SK-N-SH (cell line): ENCODE results near the gene EPB41L2.

Experiments used
- ELF1 ChIP-seq: IDR thresholded peaks from 2 replicates; pipeline ENCODE4 v1.4.0; 2012
- EZH2phosphoT487 ChIP-seq: fragments of 200-600 bp; sonication (generic); IDR thresholded peaks from 2 replicates; pipeline ENCODE4 v1.6.1; 2017; ENCODE audit warnings: low read depth, mixed run types, mild to moderate bottlenecking, antibody characterized with exemption, moderate library complexity, borderline replicate concordance
- FOXJ3 ChIP-seq: sonication (generic); formaldehyde crosslinking; IDR thresholded peaks from 2 replicates; pipeline ENCODE4 v1.5.1; 2020; ENCODE audit warnings: mild to moderate bottlenecking, missing genetic modification reagents
- FOXM1 ChIP-seq: IDR thresholded peaks from 2 replicates; pipeline ENCODE4 v1.4.0; 2012; ENCODE audit warnings: low read depth, mild to moderate bottlenecking
- GABPA ChIP-seq: IDR thresholded peaks from 2 replicates; pipeline ENCODE4 v1.4.0; 2012; ENCODE audit warnings: low read depth, mild to moderate bottlenecking
- POLR2AphosphoS5 ChIP-seq: IDR thresholded peaks from 2 replicates; pipeline ENCODE4 v1.6.1; 2012; ENCODE audit warnings: low read depth, low read length
- RAD21 ChIP-seq: IDR thresholded peaks from 2 replicates; pipeline ENCODE4 v1.6.1; 2012; ENCODE audit warnings: mild to moderate bottlenecking, low read length
- RFX5 ChIP-seq: IDR thresholded peaks from 2 replicates; pipeline ENCODE4 v1.6.1; 2012; ENCODE audit warnings: mild to moderate bottlenecking, improper control_type of control experiment, low read length
- SIN3A ChIP-seq: IDR thresholded peaks from 2 replicates; pipeline ENCODE4 v1.6.1; 2012; ENCODE audit warnings: low read depth, mild to moderate bottlenecking, low read length, moderate library complexity, borderline replicate concordance
- TF ChIP-seq, protein P1 (sequence below): fragments of 200-600 bp; sonication (generic); IDR thresholded peaks from 2 replicates; pipeline ENCODE4 v1.6.1; 2017; ENCODE audit warnings: antibody characterized with exemption, mild to moderate bottlenecking, moderate library complexity
- TF ChIP-seq, protein P2 (sequence below): IDR thresholded peaks from 2 replicates; pipeline ENCODE4 v1.4.0; 2012; ENCODE audit warnings: low read depth
- TF ChIP-seq, protein P3 (sequence below): IDR thresholded peaks from 2 replicates; pipeline ENCODE4 v1.4.0; 2012; ENCODE audit warnings: low read depth, borderline replicate concordance

DNA sequence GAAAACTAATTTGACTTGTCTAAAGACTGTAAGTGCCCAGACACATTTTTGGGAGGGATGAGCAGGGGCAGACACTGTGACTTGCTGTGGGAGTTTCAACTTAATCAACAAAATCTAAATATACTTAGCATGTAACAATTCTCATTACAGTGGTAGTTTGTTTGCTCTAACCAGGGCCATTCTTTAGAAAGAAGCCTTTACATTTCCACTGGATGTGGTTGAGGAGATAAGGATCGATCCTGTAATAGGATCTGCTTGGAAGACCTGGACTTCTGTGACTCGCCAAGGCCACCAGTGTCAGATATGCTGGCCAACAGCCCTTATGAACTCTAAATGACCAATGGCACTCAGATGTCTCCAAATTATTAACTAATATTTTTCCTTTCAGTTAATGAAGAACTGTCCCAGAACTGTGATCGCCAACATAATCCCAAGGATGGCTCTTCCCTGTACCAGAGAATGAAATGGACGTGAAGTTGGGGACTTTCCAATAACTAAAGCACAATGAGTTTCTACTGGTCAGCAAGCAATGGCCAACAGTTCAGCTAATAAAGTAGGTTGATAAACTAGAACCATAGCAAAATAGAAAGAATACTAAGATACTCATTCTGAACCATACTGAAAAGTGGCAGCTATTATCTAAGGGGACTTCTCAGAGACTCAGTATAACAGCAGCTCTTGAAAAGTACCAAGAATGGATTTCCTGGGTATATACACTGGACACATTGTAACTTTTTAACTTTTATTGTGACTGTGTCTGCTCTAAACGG lies 228.4 kb downstream of the EPB41L2 start:
- TF ChIP-seq, protein P1, sequence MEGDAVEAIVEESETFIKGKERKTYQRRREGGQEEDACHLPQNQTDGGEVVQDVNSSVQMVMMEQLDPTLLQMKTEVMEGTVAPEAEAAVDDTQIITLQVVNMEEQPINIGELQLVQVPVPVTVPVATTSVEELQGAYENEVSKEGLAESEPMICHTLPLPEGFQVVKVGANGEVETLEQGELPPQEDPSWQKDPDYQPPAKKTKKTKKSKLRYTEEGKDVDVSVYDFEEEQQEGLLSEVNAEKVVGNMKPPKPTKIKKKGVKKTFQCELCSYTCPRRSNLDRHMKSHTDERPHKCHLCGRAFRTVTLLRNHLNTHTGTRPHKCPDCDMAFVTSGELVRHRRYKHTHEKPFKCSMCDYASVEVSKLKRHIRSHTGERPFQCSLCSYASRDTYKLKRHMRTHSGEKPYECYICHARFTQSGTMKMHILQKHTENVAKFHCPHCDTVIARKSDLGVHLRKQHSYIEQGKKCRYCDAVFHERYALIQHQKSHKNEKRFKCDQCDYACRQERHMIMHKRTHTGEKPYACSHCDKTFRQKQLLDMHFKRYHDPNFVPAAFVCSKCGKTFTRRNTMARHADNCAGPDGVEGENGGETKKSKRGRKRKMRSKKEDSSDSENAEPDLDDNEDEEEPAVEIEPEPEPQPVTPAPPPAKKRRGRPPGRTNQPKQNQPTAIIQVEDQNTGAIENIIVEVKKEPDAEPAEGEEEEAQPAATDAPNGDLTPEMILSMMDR: no peak
- TF ChIP-seq SIN3A (no peak), RAD21 (no peak), FOXJ3 (CRISPR knock-in tag) (no peak), POLR2AphosphoS5 (no peak), EZH2phosphoT487 (no peak), RFX5 (no peak), ELF1 (no peak), GABPA (no peak), FOXM1 (no peak)
- TF ChIP-seq, protein P2, sequence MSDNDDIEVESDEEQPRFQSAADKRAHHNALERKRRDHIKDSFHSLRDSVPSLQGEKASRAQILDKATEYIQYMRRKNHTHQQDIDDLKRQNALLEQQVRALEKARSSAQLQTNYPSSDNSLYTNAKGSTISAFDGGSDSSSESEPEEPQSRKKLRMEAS: no peak
- TF ChIP-seq, protein P3, sequence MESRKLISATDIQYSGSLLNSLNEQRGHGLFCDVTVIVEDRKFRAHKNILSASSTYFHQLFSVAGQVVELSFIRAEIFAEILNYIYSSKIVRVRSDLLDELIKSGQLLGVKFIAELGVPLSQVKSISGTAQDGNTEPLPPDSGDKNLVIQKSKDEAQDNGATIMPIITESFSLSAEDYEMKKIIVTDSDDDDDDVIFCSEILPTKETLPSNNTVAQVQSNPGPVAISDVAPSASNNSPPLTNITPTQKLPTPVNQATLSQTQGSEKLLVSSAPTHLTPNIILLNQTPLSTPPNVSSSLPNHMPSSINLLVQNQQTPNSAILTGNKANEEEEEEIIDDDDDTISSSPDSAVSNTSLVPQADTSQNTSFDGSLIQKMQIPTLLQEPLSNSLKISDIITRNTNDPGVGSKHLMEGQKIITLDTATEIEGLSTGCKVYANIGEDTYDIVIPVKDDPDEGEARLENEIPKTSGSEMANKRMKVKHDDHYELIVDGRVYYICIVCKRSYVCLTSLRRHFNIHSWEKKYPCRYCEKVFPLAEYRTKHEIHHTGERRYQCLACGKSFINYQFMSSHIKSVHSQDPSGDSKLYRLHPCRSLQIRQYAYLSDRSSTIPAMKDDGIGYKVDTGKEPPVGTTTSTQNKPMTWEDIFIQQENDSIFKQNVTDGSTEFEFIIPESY: no peak
